Neural crest cell (in vitro differentiated cells): Measurements from ENCODE around the gene CSNK2B. TPM values are rescaled to one million over a fixed set of nuclear protein-coding genes. Genes with fewer than 3 reads are reported as not detected.

Experiments used
- DNase-seq: peaks from one replicate; pipeline ENCODE4 v3.0.0; 2021; ENCODE audit warnings: low read depth, mixed read lengths, low spot score
- H3K27ac Mint-ChIP-seq: one replicate; pipeline ENCODE4 v1.8.0; 2021; ENCODE audit warnings: mild to moderate bottlenecking, mixed read lengths; ENCODE audit not compliant: unreplicated experiment
- H3K27me3 Mint-ChIP-seq: 2 replicates; pipeline ENCODE4 v1.8.0; 2021; ENCODE audit warnings: low read depth, mild to moderate bottlenecking, mixed read lengths
- H3K36me3 Mint-ChIP-seq: 2 replicates; pipeline ENCODE4 v1.8.0; 2021; ENCODE audit warnings: low read depth, mild to moderate bottlenecking, mixed read lengths
- H3K4me1 Mint-ChIP-seq: 2 replicates; pipeline ENCODE4 v1.8.0; 2021; ENCODE audit warnings: mixed read lengths
- H3K4me3 Mint-ChIP-seq: one replicate; pipeline ENCODE4 v1.8.0; 2021; ENCODE audit warnings: mild to moderate bottlenecking, mixed read lengths
- H3K9me3 Mint-ChIP-seq: 2 replicates; pipeline ENCODE4 v1.8.0; 2021; ENCODE audit warnings: mixed read lengths
- total RNA-seq: library from RNA; stranded (reverse); gene quantifications from 2 replicates; pipeline ENCODE4 v1.2.1, GENCODE V29; 2021
- TF ChIP-seq, protein P1 (sequence below): fragments of 200-600 bp; sonication (generic); conservative IDR thresholded peaks from 2 replicates; pipeline ENCODE4 v1.5.0; 2021; ENCODE audit warnings: antibody characterized with exemption, mild to moderate bottlenecking

CSNK2B gene
- total RNA-seq, 1 donor from 2014 or later, result 188 TPM

DNA sequence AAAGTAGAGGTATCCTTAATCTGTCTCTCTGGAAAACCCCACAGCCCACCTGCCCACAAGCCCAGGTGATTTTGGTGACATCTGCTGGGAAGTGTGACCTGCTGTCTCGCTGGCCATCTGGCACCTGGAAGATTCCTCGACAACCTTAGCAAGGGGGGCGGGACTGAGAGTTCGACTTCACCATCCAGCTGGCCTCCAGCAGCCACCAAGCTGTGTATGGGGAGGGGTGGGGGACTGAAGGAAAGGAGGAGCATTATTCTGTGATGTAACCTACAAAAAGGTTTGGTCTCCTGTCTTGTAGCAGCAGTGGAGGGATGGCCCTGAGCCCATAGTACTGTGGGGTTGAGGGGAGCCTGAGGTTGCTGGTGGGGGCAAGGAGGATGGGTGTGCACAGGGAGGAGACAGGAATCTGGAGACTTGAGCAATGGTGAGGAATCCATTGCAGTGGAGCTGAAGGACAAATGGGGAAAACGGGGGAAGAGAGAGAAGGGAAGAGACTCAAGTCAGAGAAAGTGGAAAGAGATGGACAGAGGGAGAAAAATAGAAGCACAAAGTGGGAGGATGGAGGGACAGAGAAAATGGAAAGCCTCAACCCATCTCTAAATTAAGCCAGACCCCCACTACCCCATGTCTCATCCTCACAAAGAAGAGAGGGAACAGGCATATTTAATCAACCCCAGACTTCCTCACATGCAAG, 44.8 kb downstream of the CSNK2B start:
- H3K27me3 Mint-ChIP-seq, result no peaks in the 10 kb centered on the region
- no peak overlapping the region for H3K4me3 Mint-ChIP-seq
- no peak overlapping the region for H3K27ac Mint-ChIP-seq
- peaks cover 27% of the 10 kb centered on the region for H3K4me1 Mint-ChIP-seq
- H3K36me3 Mint-ChIP-seq, result no peaks in the 10 kb centered on the region
- DNase-seq, result no peak
- TF ChIP-seq, protein P1, sequence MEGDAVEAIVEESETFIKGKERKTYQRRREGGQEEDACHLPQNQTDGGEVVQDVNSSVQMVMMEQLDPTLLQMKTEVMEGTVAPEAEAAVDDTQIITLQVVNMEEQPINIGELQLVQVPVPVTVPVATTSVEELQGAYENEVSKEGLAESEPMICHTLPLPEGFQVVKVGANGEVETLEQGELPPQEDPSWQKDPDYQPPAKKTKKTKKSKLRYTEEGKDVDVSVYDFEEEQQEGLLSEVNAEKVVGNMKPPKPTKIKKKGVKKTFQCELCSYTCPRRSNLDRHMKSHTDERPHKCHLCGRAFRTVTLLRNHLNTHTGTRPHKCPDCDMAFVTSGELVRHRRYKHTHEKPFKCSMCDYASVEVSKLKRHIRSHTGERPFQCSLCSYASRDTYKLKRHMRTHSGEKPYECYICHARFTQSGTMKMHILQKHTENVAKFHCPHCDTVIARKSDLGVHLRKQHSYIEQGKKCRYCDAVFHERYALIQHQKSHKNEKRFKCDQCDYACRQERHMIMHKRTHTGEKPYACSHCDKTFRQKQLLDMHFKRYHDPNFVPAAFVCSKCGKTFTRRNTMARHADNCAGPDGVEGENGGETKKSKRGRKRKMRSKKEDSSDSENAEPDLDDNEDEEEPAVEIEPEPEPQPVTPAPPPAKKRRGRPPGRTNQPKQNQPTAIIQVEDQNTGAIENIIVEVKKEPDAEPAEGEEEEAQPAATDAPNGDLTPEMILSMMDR, result no peak
- no peaks in the 10 kb centered on the region for H3K9me3 Mint-ChIP-seq

DNA sequence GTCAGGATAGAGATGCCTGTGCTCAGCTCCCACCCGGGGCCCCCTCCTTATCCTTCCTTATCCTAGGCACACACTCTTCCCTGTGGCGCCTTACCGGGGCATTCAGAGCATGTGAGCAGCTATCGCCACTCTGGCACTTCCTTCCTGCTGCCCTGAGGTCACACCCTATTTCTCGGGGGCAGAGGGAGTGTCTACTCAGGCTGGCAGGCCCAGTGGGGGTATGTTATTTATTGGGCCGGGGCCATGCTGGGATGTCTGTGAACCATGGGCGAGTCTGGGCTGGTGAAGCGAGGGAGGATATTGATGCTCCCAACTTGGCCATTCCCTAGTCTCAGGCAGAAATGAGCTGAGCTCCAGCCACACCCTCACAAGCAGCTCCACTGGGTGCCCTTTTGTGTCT, 45.4 kb downstream of the CSNK2B start:
- no peak overlapping the region for H3K27ac Mint-ChIP-seq

DNA sequence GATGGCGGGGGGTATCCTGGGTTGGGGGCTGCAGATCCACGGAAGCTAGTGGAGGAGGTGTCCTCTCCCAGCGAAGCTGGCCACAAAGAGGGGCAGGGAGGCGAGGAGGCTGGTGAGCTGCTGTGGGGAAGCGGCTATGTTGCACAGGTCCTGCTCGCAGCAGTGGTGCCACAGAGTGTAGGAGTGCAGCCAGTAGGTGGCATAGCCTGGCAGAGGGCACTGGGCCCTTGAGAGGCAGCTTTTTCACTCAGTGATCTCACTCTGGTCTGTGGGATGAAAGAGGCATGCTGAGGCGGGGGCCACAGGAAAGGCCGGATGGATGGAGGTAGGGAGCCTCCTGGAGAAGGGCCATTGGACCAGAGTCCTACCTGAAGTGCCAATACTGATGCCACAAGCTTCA, 46.4 kb downstream of the CSNK2B start:
- Mint-ChIP-seq H3K4me1 (peaks cover 27% of the 10 kb centered on the region), H3K9me3 (no peaks in the 10 kb centered on the region), H3K36me3 (no peaks in the 10 kb centered on the region), H3K27ac (peak overlapping the region; percentile 90), H3K4me3 (no peak overlapping the region), H3K27me3 (no peaks in the 10 kb centered on the region)
- TF ChIP-seq, protein P1, result no peak
- DNase-seq, result no peak

More for the DNA sequence above, 45.4 kb downstream of the CSNK2B start:
- TF ChIP-seq, protein P1, result no peak
- H3K36me3 Mint-ChIP-seq, result no peaks in the 10 kb centered on the region
- peaks cover 27% of the 10 kb centered on the region for H3K4me1 Mint-ChIP-seq
- no peak for DNase-seq
- no peaks in the 10 kb centered on the region for H3K27me3 Mint-ChIP-seq
- H3K4me3 Mint-ChIP-seq, result no peak overlapping the region
- no peaks in the 10 kb centered on the region for H3K9me3 Mint-ChIP-seq

DNA sequence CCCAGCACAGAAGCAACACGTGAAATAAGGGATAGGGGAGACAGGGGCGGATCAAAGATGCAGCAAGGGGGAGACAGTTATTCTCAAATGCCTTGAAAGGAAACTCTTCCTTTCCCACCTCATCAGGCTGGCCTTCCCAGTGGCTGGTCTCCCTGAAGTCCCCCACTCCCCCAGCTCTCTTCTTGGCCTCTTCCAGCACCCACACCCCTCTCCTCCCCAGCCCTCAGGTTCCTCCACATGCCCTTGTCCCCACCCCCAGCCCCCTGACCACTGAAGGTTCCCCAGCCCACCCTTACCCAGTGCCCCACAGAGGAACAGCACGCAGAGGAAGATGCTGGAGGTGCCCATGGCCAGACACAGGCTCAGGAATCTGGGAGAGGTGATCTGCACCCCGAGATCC, 47.6 kb downstream of the CSNK2B start:
- H3K4me1 Mint-ChIP-seq, result peaks cover 27% of the 10 kb centered on the region
- peak overlapping the region; percentile 96 for H3K27ac Mint-ChIP-seq
- H3K4me3 Mint-ChIP-seq, result no peak overlapping the region
- H3K9me3 Mint-ChIP-seq, result no peaks in the 10 kb centered on the region
- TF ChIP-seq, protein P1, result no peak
- no peak for DNase-seq
- H3K36me3 Mint-ChIP-seq, result no peaks in the 10 kb centered on the region
- H3K27me3 Mint-ChIP-seq, result no peaks in the 10 kb centered on the region

DNA sequence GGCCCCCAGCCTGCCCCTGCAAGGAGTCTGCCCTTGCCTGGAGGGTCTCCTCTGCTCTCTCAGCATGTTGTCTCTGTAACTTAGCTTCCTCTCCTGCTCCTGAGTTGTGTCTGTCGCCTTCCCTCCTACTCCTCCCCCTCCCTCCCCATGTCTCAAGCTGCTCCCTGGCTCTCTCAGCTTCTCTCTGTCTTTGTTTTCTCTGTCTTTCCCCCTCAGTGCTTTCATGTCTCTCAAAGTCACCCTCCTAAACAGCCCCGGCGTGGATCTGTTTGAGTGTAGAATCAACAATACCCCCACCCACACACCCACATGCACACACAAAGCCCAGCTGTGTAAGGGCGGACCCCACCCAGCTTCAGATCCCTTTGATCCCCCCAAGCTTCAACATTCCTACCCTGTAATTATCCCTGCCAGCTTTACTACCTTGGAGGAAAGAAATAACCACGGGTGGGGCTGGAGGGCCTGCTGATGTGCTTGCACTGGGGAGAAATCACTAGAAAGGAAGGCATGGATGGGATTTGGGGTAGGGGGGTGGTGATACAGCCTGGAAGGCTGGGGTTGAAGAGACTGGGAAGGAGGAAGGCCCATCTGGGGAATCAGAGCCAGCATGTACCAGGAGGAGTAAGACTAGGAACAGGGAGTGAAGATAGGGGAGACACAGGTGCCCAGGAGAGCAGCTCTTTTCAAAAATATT, 48.3 kb downstream of the CSNK2B start:
- Mint-ChIP-seq H3K27ac (peak overlapping the region; percentile 96), H3K9me3 (no peaks in the 10 kb centered on the region), H3K36me3 (no peaks in the 10 kb centered on the region), H3K27me3 (no peaks in the 10 kb centered on the region), H3K4me3 (peak overlapping the region; percentile 36), H3K4me1 (peaks cover 27% of the 10 kb centered on the region)
- TF ChIP-seq, protein P1, result no peak
- no peak for DNase-seq
